Mononuclear cell (primary cell): ENCODE data around the gene RBCK1. TPM values are rescaled to one million over a fixed set of nuclear protein-coding genes. Genes with fewer than 3 reads are reported as not detected.
A peak's percentile ranks its signal among the peaks of the same experiment; 100 is the strongest.
"Not testable (repeated sequence)": the region's sequence is repeated elsewhere in the genome, so short reads cannot be mapped to it uniquely, and the experiment has no call there.

ENCODE experiments used
- H3K27me3 ChIP-seq: 2 replicates; pipeline ENCODE4 v1.6.0; 2011; ENCODE audit warnings: low read length, control low read depth; ENCODE audit not compliant: insufficient read depth
- H3K4me1 ChIP-seq: 2 replicates; pipeline ENCODE4 v1.5.1; 2011; ENCODE audit warnings: mild to moderate bottlenecking, low read length, control low read depth; ENCODE audit not compliant: insufficient read depth
- H3K4me3 ChIP-seq: 2 replicates; pipeline ENCODE4 v1.5.1; 2011; ENCODE audit warnings: mild to moderate bottlenecking, low read length, moderate library complexity
- H3K9me3 ChIP-seq: 2 replicates; pipeline ENCODE4 v1.5.1; 2011; ENCODE audit warnings: low read depth, mild to moderate bottlenecking, control low read depth, low read length
- total RNA-seq: library from RNA; depleted of rRNA; stranded (reverse); fragments of >200 nt; gene quantifications from one replicate; pipeline ENCODE4 v1.2.3, GENCODE V29; 2012

RBCK1 gene
- total RNA-seq, 1 donor = 49.4 TPM

- no peaks in the 10 kb centered on the region for H3K9me3 ChIP-seq
- no peak overlapping the region for H3K4me3 ChIP-seq
Measured at GRCh38 chr20:444117-444516, 36.0 kb downstream of the RBCK1 start.

GRCh38 chr20:444862-445426 is 36.8 kb downstream of the RBCK1 start:
- Histone ChIP-seq H3K4me1 (no peaks in the 10 kb centered on the region), H3K9me3 (no peaks in the 10 kb centered on the region), H3K27me3 (no peaks in the 10 kb centered on the region), H3K4me3 (no peak overlapping the region)

More at GRCh38 chr20:444117-444516, 36.0 kb downstream of the RBCK1 start:
- no peaks in the 10 kb centered on the region for H3K27me3 ChIP-seq
- H3K4me1 ChIP-seq = peaks cover 7% of the 10 kb centered on the region

GRCh38 chr20:445514-446336 is 37.6 kb downstream of the RBCK1 start:
- Histone ChIP-seq H3K4me1 (no peaks in the 10 kb centered on the region), H3K9me3 (no peaks in the 10 kb centered on the region), H3K4me3 (no peak overlapping the region), H3K27me3 (no peaks in the 10 kb centered on the region)

GRCh38 chr20:452021-452420 is 43.9 kb downstream of the RBCK1 start:
- not testable (repeated sequence) for H3K9me3 ChIP-seq, H3K4me3 ChIP-seq, H3K27me3 ChIP-seq, H3K4me1 ChIP-seq

GRCh38 chr20:454951-455350 is 46.9 kb downstream of the RBCK1 start:
- Histone ChIP-seq H3K9me3 (no peaks in the 10 kb centered on the region), H3K27me3 (no peaks in the 10 kb centered on the region), H3K4me3 (no peak overlapping the region)

GRCh38 chr20:458776-459175 is 50.7 kb downstream of the RBCK1 start:
- Histone ChIP-seq H3K4me3 (no peak overlapping the region), H3K27me3 (no peaks in the 10 kb centered on the region), H3K4me1 (peaks cover 35% of the 10 kb centered on the region), H3K9me3 (no peaks in the 10 kb centered on the region)

More at GRCh38 chr20:454951-455350, 46.9 kb downstream of the RBCK1 start:
- H3K4me1 ChIP-seq = peaks cover 10% of the 10 kb centered on the region

GRCh38 chr20:460180-460579 is 52.1 kb downstream of the RBCK1 start:
- Histone ChIP-seq H3K9me3 (no peaks in the 10 kb centered on the region), H3K27me3 (no peaks in the 10 kb centered on the region), H3K4me1 (peaks cover 35% of the 10 kb centered on the region), H3K4me3 (no peak overlapping the region)

GRCh38 chr20:460707-461106 is 52.6 kb downstream of the RBCK1 start:
- Histone ChIP-seq H3K9me3 (no peaks in the 10 kb centered on the region), H3K27me3 (no peaks in the 10 kb centered on the region), H3K4me1 (peaks cover 35% of the 10 kb centered on the region), H3K4me3 (no peak overlapping the region)

- Histone ChIP-seq H3K4me1 (peaks cover 35% of the 10 kb centered on the region), H3K4me3 (peak overlapping the region; percentile 79), H3K27me3 (no peaks in the 10 kb centered on the region), H3K9me3 (no peaks in the 10 kb centered on the region)
Measured at GRCh38 chr20:461254-462198, 53.4 kb downstream of the RBCK1 start.

GRCh38 chr20:462199-462991 is 54.3 kb downstream of the RBCK1 start, which contains the start of gene TBC1D20:
Gene TBC1D20 (minus strand): TSS chr20:462533. CDS start chr20:462405, 128 bp downstream.
- H3K4me1 ChIP-seq = peaks cover 35% of the 10 kb centered on the region
- H3K4me3 ChIP-seq = peak within 1 kb of the TSS; percentile 79
- H3K27me3 ChIP-seq = no peaks in the 10 kb centered on the region
- H3K9me3 ChIP-seq = no peaks in the 10 kb centered on the region

- Histone ChIP-seq H3K27me3 (no peaks in the 10 kb centered on the region), H3K4me1 (peaks cover 5% of the 10 kb centered on the region), H3K4me3 (no peak overlapping the region), H3K9me3 (no peaks in the 10 kb centered on the region)
Measured at GRCh38 chr20:467755-468154, 59.7 kb downstream of the RBCK1 start.

GRCh38 chr20:469746-470490 is 61.8 kb downstream of the RBCK1 start:
- H3K4me3 ChIP-seq = no peak overlapping the region
- H3K27me3 ChIP-seq = no peaks in the 10 kb centered on the region
- no peaks in the 10 kb centered on the region for H3K9me3 ChIP-seq
- no peaks in the 10 kb centered on the region for H3K4me1 ChIP-seq

GRCh38 chr20:472137-472846 is 64.2 kb downstream of the RBCK1 start:
- Histone ChIP-seq H3K4me1 (no peaks in the 10 kb centered on the region), H3K9me3 (no peaks in the 10 kb centered on the region), H3K27me3 (no peaks in the 10 kb centered on the region), H3K4me3 (no peak overlapping the region)
